ENCODE results near the gene TCIRG1.

Gene TCIRG1

GRCh38 chr11:68007498-68008380 is 31.1 kb upstream of the TCIRG1 start:
- no peak for FAIRE-seq

GRCh38 chr11:68008381-68009337 is 30.2 kb upstream of the TCIRG1 start:
- no peak for FAIRE-seq

GRCh38 chr11:68009391-68010089 is 29.3 kb upstream of the TCIRG1 start:
- FAIRE-seq, result no peak

- FAIRE-seq, result no peak
These were observed 28.5 kb upstream of the TCIRG1 start, which contains the start of gene ALDH3B1 for GRCh38 chr11:68010090-68011041. TSS of gene ALDH3B1 (plus strand) at chr11:68010327. CDS start at chr11:68015298, 4,971 bp downstream.

GRCh38 chr11:68011051-68011943 is 27.5 kb upstream of the TCIRG1 start:
- FAIRE-seq, result no peak

GRCh38 chr11:68012044-68012842 is 26.6 kb upstream of the TCIRG1 start:
- FAIRE-seq, result no peak

- FAIRE-seq, result no peak
These were observed 25.8 kb upstream of the TCIRG1 start for GRCh38 chr11:68012843-68013610.

GRCh38 chr11:68013611-68014156 is 25.1 kb upstream of the TCIRG1 start:
- FAIRE-seq, result no peak

- FAIRE-seq, result no peak
These were observed 24.5 kb upstream of the TCIRG1 start for GRCh38 chr11:68014157-68014946.

- FAIRE-seq, result no peak
These were observed 23.8 kb upstream of the TCIRG1 start for GRCh38 chr11:68014947-68015447.

GRCh38 chr11:68015467-68015866 is 23.4 kb upstream of the TCIRG1 start:
- no peak for FAIRE-seq

GRCh38 chr11:68016161-68016903 is 22.5 kb upstream of the TCIRG1 start:
- FAIRE-seq, result no peak

- no peak for FAIRE-seq
These were observed 21.7 kb upstream of the TCIRG1 start for GRCh38 chr11:68016904-68017817.

- FAIRE-seq, result no peak
These were observed 20.7 kb upstream of the TCIRG1 start for GRCh38 chr11:68017980-68018729.

GRCh38 chr11:68018730-68019190 is 20.1 kb upstream of the TCIRG1 start:
- no peak for FAIRE-seq
